ENCODE data around the gene ZNF629.

ZNF629 gene

GRCh38 chr16:30771726-30772125 is 15.3 kb downstream of the ZNF629 start:
- DNase-seq (ENCODE audit: low read depth) = no peak
- no peak for TF ChIP-seq CTCF (conservative IDR thresholded peaks at IDR 0.05; ENCODE audit: low read depth, low read length)
- no peak overlapping the region for H3K4me3 ChIP-seq (ENCODE audit: low read length)

- no peak overlapping the region for H3K4me3 ChIP-seq (ENCODE audit: low read length)
- TF ChIP-seq CTCF (conservative IDR thresholded peaks at IDR 0.05; ENCODE audit: low read depth, low read length) = no peak
- no peak for DNase-seq (ENCODE audit: low read depth)
These were observed 17.5 kb downstream of the ZNF629 start for GRCh38 chr16:30769379-30770089.

GRCh38 chr16:30768583-30769181 is 18.3 kb downstream of the ZNF629 start:
- H3K4me3 ChIP-seq (ENCODE audit: low read length) = no peak overlapping the region
- no peak for TF ChIP-seq CTCF (conservative IDR thresholded peaks at IDR 0.05; ENCODE audit: low read depth, low read length)
- DNase-seq (ENCODE audit: low read depth) = no peak

GRCh38 chr16:30767767-30768465 is 19.1 kb downstream of the ZNF629 start:
- DNase-seq (ENCODE audit: low read depth) = no peak
- TF ChIP-seq CTCF (conservative IDR thresholded peaks at IDR 0.05; ENCODE audit: low read depth, low read length) = no peak
- H3K4me3 ChIP-seq (ENCODE audit: low read length) = no peak overlapping the region

- DNase-seq (ENCODE audit: low read depth) = no peak
- H3K4me3 ChIP-seq (ENCODE audit: low read length) = no peak overlapping the region
- TF ChIP-seq CTCF (conservative IDR thresholded peaks at IDR 0.05; ENCODE audit: low read depth, low read length) = no peak
These were observed 20.1 kb downstream of the ZNF629 start for GRCh38 chr16:30766933-30767284.

GRCh38 chr16:30766206-30766932 is 20.6 kb downstream of the ZNF629 start:
- no peak for DNase-seq (ENCODE audit: low read depth)
- no peak for TF ChIP-seq CTCF (conservative IDR thresholded peaks at IDR 0.05; ENCODE audit: low read depth, low read length)
- H3K4me3 ChIP-seq (ENCODE audit: low read length) = no peak overlapping the region
